NCI-H2196 (cell line): Measurements from ENCODE around the gene NAIF1.
"Not testable (repeated sequence)": the region's sequence is repeated elsewhere in the genome, so short reads cannot be mapped to it uniquely, and the experiment has no call there.

ENCODE experiments used
- DNase-seq: peaks from one replicate; lab custom pipeline; 2025; ENCODE audit not compliant: unreplicated experiment; lab: John Stamatoyannopoulos, UW

NAIF1 gene

DNA sequence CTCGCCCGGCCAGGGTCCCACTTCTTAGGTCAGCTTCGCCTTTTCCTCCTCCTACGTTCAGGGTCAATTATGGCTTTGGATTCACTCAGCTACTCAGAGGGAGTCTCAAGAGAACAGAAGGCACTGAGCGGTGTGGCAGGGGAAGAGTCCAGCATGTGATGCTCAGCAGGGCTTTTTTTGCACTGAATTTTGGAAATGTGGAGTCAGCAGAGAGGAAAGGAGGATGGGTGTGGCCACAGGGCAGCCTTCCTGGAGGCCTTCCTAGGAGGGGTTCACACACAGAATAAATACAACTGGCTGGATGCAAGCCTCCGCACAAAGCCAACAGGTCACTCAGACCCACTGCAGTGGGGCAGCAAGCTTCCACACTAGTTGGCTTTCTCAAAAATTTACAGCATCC lies 4.8 kb downstream of the NAIF1 start:
- DNase-seq: no peak

GRCh38 chr9:128061275-128061960 lies 5.7 kb downstream of the NAIF1 start:
- no peak for DNase-seq

DNA sequence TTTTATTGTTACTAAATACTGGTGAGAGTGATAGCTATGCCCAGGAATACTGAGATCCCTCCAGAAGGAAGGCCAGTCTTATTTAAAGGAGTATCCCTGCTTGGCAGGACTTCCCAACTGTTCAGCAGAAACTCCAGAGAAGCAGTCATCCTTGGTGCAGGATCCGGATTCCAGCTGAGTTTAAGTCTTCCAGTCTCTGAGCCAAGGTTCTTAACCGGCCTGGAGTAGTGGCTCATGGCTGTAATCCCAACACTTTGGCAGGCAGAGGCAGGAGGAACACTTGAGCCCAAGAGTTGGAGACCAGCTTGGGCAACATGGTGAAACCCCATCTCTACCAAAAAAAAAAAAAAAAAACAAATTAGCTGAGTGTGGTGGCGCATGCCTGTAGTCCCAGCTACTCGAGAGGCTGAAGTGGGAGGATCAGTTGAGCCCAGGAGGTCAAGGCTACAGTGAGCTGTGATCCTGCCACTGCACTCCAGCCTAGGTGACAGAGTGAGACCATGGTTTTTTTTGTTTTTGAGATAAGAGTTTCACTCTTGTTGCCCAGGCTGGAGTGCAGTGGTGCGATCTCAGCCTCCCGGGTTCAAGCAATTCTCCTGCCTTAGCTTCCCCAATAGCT lies 7.6 kb downstream of the NAIF1 start:
- no peak for DNase-seq

GRCh38 chr9:128057724-128058409 lies 9.3 kb downstream of the NAIF1 start:
- DNase-seq: no peak

DNA sequence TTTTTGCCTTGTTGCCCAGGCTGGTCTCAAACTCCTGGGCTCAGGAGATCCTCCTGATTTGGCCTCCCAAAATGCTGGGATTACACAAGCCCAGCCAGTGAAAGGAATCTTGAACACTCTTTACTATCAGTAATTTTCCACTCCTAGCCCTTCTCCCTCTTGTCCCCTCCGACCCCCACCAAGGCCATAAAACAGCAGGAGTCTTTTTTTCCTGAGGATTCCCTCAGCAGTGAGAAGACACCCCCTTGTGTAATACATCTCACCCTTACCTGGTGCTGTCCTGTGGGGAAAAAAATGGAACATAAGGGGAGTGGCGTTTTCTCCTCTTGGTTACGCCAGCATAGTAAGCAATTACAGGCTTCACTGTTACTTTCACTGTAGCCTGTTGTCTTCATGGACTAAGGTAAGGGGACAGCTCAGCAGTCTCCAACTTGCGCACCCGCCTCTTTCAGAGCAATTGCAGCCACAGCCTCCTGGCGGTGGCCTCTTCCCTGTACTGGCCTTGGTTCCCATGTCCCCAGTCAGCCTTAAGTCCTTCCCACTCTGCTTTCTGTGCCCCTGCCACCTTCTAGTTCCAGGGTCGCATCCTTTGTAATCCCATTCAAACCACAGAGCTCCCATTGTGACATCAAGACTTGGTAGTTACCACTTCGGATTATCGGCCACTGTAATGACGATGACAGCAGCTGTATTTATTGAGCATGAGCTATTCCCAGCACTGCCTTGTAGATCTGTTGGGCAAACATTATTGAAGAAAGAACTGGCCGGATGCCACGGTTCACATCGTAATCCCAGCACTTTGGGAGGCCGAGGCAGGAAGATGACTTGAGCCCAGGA lies 10.0 kb downstream of the NAIF1 start:
- DNase-seq: peak; percentile 47

GRCh38 chr9:128056086-128056485 lies 11.0 kb downstream of the NAIF1 start:
- no peak for DNase-seq

DNA sequence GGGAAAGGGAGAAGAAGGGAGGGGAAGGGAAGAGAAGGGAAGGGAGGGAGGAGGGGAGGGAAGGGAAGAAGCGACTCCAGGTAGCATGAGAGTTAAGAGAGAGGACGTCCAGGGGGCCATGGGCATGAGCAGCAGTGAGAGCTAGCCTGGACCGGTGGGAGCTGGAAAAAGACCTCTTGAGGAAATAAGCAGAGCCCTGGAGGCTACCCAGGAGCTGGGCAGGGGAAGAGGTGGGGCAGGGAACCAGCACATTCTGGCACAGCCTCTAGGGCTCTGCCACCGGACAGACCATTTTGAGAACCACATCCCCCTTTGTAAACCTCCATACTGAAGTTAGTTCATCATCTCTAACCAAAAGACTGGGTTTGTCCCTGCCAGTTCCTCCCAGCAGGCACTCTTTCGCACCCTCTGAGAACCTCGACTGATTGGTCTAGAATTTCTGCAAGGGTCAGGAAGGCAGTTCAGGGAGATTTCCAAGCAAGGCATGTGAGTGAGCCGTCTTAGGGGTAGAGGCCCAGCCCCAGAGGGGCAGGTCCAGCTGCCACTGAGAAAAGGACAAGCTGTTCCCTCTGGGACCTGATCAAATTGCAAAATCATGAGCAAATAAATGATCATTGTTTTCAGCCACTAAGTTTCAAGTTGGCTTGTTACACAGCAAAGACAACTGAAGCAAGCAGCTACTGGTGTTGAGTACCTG lies 11.6 kb downstream of the NAIF1 start:
- DNase-seq: no peak

DNA sequence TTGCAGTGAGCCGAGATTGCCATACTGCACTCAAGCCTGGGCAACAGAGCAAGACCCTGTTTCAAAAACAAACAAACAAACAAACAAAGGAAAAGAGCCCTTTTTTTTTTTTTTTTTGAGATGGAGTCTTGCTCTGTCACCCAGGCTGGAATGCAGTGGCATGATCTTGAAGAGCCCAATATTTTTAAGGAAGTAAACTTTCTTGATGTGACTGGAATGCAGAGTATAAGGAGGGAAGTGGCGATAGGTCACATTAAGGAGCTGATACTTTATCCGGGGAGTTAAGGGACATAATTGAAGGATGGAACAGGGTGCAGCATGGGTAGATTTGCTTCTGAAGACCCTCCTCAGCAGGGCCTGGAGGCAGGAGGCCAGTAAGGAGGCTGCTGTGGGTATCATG lies 13.0 kb downstream of the NAIF1 start:
- DNase-seq: no peak

GRCh38 chr9:128053560-128053959 lies 13.6 kb downstream of the NAIF1 start:
- no peak for DNase-seq

GRCh38 chr9:128051932-128052709 lies 15.0 kb downstream of the NAIF1 start:
- no peak for DNase-seq

DNA sequence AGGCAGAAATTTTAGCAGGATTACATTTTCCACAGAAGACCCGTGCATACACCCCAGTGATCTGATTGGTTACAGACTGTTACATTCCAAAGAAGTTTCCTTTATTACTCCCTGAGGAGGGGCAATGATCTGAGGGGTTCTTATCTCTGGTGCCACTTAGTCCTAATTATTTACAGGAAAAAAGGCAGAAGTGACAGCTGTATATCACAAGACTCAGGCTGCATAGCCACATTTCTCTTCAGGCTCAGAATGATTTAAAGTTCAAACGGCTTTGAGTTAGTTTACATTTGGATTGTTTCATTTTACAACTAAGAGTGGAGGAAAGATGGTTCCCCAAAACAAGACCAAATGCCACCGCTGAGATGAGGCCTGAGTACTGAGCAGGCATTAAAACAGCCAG lies 17.3 kb downstream of the NAIF1 start:
- DNase-seq: no peak

- no peak for DNase-seq
Measured at GRCh38 chr9:128048663-128049062, 18.5 kb downstream of the NAIF1 start.

DNA sequence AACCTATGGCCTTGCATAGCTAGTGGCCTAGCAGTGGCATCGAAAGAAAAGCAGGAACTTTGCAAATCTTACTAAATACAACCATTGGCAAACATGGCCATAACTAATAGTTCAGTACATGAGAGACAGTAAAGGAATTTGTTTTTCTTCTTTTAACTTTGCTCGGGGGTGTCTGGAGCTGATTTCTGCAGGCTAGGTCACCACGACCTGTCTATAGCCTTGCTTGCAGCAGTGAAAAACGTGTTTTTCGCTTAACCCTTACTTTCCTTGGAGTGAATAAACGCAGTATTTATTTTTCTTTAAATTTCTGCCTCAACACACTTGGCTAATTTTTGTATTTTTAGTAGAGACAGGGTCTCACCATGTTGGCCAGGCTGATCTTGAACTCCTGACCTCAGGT lies 19.9 kb downstream of the NAIF1 start:
- DNase-seq: no peak

DNA sequence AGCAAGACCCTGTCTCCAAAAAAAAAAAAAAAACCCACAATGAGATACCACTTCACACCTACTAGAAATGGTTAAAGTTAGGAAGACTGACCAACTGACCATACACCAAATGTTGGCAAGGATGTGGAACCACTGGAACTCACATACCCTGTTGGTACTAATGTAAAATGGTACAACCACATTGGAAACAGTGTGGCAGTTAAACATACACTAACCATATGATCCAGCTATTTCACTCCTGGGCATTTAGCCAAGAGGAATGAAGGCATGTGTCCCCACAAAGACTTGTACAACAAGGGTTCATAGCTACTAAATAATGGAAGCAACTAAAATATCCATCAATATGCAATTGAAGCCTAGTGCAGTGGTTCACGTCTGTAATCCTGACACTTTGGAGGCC lies 21.3 kb downstream of the NAIF1 start:
- no peak for DNase-seq

- not testable (repeated sequence) for DNase-seq
Measured at GRCh38 chr9:128045409-128045808, 21.7 kb downstream of the NAIF1 start.

DNA sequence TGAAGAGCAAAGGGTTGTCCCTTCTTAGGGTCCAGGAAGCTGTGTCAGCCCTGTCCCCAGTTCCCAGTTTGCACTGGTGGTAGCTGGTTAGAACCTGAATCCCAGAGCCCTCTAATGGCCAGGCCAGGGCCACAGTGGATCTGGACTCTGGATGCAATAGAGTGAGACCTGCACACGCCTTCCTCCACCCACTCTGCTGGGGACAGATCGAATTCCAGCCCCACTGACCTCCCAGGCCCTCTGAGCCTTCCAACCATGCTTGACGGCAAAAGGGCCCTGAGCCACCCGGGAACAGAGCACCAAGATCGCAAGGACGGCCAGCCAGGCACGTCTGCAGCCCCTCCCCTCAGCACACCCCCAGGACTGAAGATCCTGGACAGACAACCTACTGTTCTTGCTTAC lies 23.7 kb downstream of the NAIF1 start:
- DNase-seq: no peak

DNA sequence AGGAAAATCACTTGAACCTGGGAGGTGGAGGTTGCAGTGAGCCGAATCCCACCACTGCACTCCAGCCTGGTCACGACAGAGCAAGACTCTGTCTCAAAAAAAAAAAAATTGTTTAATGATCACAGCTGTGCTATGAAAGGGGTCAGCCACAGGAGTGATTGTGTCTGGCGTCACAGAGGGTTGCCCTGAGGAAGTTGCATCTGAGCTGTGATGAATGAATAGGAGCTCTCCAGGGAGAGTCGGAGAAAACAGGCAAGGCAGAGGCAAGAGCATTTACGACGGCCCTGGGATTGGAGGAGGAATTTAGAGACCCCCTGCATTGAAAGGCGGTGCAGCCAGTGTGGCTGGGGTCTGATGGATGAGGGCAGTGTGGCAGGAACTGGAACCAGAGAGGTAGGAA lies 25.1 kb downstream of the NAIF1 start:
- no peak for DNase-seq

DNA sequence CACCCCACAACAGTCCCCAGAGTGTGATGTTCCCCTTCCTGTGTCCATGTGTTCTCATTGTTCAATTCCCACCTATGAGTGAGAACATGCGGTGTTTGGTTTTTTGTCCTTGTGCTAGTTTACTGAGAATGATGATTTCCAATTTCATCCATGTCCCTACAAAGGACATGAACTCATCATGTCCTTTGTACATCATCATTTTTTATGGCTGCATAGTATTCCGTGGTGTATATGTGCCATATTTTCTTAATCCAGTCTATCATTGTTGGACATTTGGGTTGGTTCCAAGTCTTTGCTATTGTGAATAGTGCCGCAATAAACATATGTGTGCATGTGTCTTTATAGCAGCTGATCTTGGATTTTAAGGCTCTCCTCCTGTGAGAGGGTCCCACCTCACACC lies 26.3 kb downstream of the NAIF1 start:
- DNase-seq: not testable (repeated sequence)

GRCh38 chr9:128036522-128036921 lies 30.6 kb downstream of the NAIF1 start:
- DNase-seq: not testable (repeated sequence)
